Measurements from ENCODE around the gene TRIM9. TPM values are rescaled to one million over a fixed set of nuclear protein-coding genes. Genes with fewer than 3 reads are reported as not detected.
"Not testable (repeated sequence)": the region's sequence is repeated elsewhere in the genome, so short reads cannot be mapped to it uniquely, and the experiment has no call there.

The TRIM9 gene
- total RNA-seq, 1 donor: 1.1 TPM

GRCh38 chr14:50943943-50944646 lies 150.8 kb downstream of the TRIM9 start, which contains the start of gene PYGL:
TSS of gene PYGL (minus strand) at chr14:50944483. CDS start at chr14:50944403, 80 bp downstream.
- TF ChIP-seq, protein P1, sequence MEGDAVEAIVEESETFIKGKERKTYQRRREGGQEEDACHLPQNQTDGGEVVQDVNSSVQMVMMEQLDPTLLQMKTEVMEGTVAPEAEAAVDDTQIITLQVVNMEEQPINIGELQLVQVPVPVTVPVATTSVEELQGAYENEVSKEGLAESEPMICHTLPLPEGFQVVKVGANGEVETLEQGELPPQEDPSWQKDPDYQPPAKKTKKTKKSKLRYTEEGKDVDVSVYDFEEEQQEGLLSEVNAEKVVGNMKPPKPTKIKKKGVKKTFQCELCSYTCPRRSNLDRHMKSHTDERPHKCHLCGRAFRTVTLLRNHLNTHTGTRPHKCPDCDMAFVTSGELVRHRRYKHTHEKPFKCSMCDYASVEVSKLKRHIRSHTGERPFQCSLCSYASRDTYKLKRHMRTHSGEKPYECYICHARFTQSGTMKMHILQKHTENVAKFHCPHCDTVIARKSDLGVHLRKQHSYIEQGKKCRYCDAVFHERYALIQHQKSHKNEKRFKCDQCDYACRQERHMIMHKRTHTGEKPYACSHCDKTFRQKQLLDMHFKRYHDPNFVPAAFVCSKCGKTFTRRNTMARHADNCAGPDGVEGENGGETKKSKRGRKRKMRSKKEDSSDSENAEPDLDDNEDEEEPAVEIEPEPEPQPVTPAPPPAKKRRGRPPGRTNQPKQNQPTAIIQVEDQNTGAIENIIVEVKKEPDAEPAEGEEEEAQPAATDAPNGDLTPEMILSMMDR (IDR thresholded peaks at IDR 0.05; ENCODE audit: extremely low read depth, low read depth, low read length): no peak
- H3K27me3 ChIP-seq (ENCODE audit: insufficient read depth, low read length): no peaks in the 10 kb centered on the region
- peaks cover 2% of the 10 kb centered on the region for H4K20me1 ChIP-seq (ENCODE audit: insufficient read depth, low read length)
- H3K79me2 ChIP-seq (ENCODE audit: insufficient read depth, low read length): peaks cover 2% of the 10 kb centered on the region
- peak; percentile 94 for DNase-seq (ENCODE audit: insufficient read length, low spot score, missing footprints)
- peak within 1 kb of the TSS; percentile 84 for H2AFZ ChIP-seq (ENCODE audit: low read length)
- peaks cover 10% of the 10 kb centered on the region for H3K36me3 ChIP-seq (ENCODE audit: insufficient read depth, low read length)
- H3K4me2 ChIP-seq (ENCODE audit: insufficient read depth, low read length): peak within 1 kb of the TSS; percentile 100
- no peaks in the 10 kb centered on the region for H3K9me3 ChIP-seq (ENCODE audit: low read depth, low read length)
- peaks cover 23% of the 10 kb centered on the region for H3K4me1 ChIP-seq (ENCODE audit: insufficient read depth, low read length)
- peak within 1 kb of the TSS; percentile 86 for H3K4me3 ChIP-seq (ENCODE audit: insufficient read depth, low read length)
- H3K27ac ChIP-seq (ENCODE audit: low read depth, low read length): peak within 1 kb of the TSS; percentile 80

- TF ChIP-seq, protein P1 (IDR thresholded peaks at IDR 0.05; ENCODE audit: extremely low read depth, low read depth, low read length): no peak
- peak overlapping the region; percentile 80 for H3K27ac ChIP-seq (ENCODE audit: low read depth, low read length)
- DNase-seq (ENCODE audit: insufficient read length, low spot score, missing footprints): peak; percentile 77
Observed at GRCh38 chr14:50943261-50943942, 151.5 kb downstream of the TRIM9 start.

DNA sequence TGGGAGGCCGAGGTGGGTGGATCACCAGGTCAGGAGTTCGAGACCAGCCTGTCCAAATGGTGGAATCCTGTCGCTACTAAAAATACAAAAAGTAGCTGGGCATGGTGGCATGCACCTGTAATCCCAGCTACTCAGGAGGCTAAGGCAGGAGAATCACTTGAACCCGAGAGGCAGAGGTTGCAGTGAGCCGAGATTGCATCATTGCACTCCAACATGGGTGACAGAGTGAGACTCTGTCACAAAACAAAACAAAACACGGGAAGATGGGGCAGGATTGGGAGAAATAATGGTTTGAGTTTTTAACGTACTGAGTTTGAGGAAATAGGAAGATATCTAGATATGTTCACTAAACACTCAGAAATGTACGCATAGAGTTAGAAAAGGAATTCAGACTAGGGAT lies 153.3 kb downstream of the TRIM9 start:
- not testable (repeated sequence) for H2AFZ ChIP-seq (ENCODE audit: low read length); H3K27ac ChIP-seq (ENCODE audit: low read depth, low read length); H3K9me3 ChIP-seq (ENCODE audit: low read depth, low read length); H3K27me3 ChIP-seq (ENCODE audit: insufficient read depth, low read length); H3K79me2 ChIP-seq (ENCODE audit: insufficient read depth, low read length); H3K4me3 ChIP-seq (ENCODE audit: insufficient read depth, low read length); H4K20me1 ChIP-seq (ENCODE audit: insufficient read depth, low read length); DNase-seq (ENCODE audit: insufficient read length, low spot score, missing footprints)
- peaks cover 10% of the 10 kb centered on the region for H3K36me3 ChIP-seq (ENCODE audit: insufficient read depth, low read length)
- H3K4me1 ChIP-seq (ENCODE audit: insufficient read depth, low read length): peaks cover 48% of the 10 kb centered on the region
- peak overlapping the region; percentile 58 for H3K4me2 ChIP-seq (ENCODE audit: insufficient read depth, low read length)

More at GRCh38 chr14:50943261-50943942, 151.5 kb downstream of the TRIM9 start:
- H3K36me3 ChIP-seq (ENCODE audit: insufficient read depth, low read length): peaks cover 10% of the 10 kb centered on the region
- no peaks in the 10 kb centered on the region for H3K27me3 ChIP-seq (ENCODE audit: insufficient read depth, low read length)
- H3K9me3 ChIP-seq (ENCODE audit: low read depth, low read length): no peaks in the 10 kb centered on the region
- peak overlapping the region; percentile 100 for H3K4me2 ChIP-seq (ENCODE audit: insufficient read depth, low read length)
- H2AFZ ChIP-seq (ENCODE audit: low read length): peak overlapping the region; percentile 84
- peaks cover 30% of the 10 kb centered on the region for H3K4me1 ChIP-seq (ENCODE audit: insufficient read depth, low read length)
- H3K79me2 ChIP-seq (ENCODE audit: insufficient read depth, low read length): peaks cover 2% of the 10 kb centered on the region
- peak overlapping the region; percentile 86 for H3K4me3 ChIP-seq (ENCODE audit: insufficient read depth, low read length)
- H4K20me1 ChIP-seq (ENCODE audit: insufficient read depth, low read length): peaks cover 2% of the 10 kb centered on the region

DNA sequence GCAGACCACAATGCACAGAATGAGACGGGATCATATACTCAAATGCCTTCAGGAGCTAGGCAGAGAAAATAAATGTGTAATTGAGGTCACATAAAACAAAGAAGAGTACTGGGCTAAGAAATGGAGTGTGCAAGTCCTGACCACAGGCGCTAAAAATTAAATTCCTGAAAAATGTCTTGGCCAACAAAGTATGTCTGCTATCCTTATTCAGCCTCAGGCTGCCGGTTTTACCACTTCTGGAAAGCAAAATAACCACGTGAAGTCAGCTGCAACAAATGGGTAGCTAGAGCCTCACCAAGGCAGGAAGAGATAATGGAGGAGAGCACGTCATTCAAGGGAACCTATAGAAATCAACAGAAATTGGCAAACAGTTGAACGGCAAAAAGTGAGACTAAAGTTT lies 153.8 kb downstream of the TRIM9 start:
- H2AFZ ChIP-seq (ENCODE audit: low read length): no peak overlapping the region
- no peaks in the 10 kb centered on the region for H3K9me3 ChIP-seq (ENCODE audit: low read depth, low read length)
- H3K79me2 ChIP-seq (ENCODE audit: insufficient read depth, low read length): peaks cover 2% of the 10 kb centered on the region
- H3K36me3 ChIP-seq (ENCODE audit: insufficient read depth, low read length): peaks cover 13% of the 10 kb centered on the region
- H3K27me3 ChIP-seq (ENCODE audit: insufficient read depth, low read length): no peaks in the 10 kb centered on the region
- H3K4me3 ChIP-seq (ENCODE audit: insufficient read depth, low read length): no peak overlapping the region
- peaks cover 2% of the 10 kb centered on the region for H4K20me1 ChIP-seq (ENCODE audit: insufficient read depth, low read length)
- TF ChIP-seq, protein P1 (IDR thresholded peaks at IDR 0.05; ENCODE audit: extremely low read depth, low read depth, low read length): no peak
- peak overlapping the region; percentile 34 for H3K27ac ChIP-seq (ENCODE audit: low read depth, low read length)
- peak; percentile 78 for DNase-seq (ENCODE audit: insufficient read length, low spot score, missing footprints)
- H3K4me1 ChIP-seq (ENCODE audit: insufficient read depth, low read length): peaks cover 53% of the 10 kb centered on the region
- peak overlapping the region; percentile 58 for H3K4me2 ChIP-seq (ENCODE audit: insufficient read depth, low read length)

Data from osteoblast (primary cell).